Activated gamma-delta T cell treated with Interleukin-2 at 50 U/mL for 16 hours (primary cell): ENCODE results near the gene IGF2BP2.
"Not testable (repeated sequence)": the region's sequence is repeated elsewhere in the genome, so short reads cannot be mapped to it uniquely, and the experiment has no call there.

Source experiments
- DNase-seq: peaks from one replicate; pipeline ENCODE4 v3.0.0-alpha.2; 2020

IGF2BP2 gene

DNA sequence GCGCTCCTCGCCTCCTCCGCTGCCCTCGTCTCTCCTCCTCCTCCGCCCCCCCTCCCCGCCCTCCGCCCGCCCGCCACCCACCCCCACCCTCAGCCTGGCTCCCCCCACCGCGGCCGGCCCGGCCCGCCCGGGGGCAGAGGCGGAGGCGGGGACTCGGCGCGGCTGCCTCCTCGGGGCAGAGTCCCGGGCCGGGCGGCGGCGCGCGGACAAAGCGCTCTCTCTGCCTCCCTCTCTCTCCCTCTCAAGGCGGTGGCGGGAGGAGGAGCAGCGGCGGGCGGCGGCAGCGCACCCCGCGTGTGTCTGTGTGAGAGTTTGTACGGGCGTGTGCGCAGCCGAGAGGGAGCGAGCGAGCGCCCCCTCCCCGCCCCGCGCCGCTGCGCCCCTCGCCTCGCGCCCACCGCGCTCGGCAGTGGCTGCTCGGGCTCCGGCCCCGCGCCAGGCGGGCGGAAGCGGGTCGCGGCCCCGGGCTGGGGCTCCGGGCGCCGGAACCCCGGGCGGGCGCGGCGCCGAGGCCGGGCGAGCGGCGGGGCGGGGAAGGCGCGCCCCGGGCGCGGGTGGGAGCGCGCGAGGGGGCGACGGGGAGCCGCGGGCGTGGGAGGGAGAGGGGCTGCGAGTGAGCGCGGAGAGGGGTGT, at the start of gene IGF2BP2:
IGF2BP2 (minus strand) TSS at position 37 of the 633 bp plus-strand sequence. CDS start 82 bp downstream, outside the sequence.
- peak; percentile 26 for DNase-seq

DNA sequence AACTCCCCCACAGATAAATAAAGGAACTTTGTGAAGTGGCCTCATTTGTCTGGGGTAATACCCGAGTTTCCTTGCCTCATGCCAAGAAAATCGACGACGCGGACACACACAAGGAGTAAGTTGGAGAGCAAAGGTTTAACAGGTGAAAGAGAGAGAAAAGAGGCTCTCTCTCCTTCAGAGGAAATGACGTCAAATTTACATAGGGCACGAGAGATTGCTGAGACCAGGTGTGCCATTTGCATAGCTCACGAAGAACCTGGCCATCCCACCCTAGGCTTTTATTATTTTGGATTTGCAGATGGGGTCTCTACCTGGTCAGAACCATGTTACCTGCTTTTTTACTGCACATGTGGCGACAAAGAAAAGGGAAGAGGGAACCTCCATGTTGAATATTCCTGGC, 49.3 kb upstream of the IGF2BP2 start:
- no peak for DNase-seq

DNA sequence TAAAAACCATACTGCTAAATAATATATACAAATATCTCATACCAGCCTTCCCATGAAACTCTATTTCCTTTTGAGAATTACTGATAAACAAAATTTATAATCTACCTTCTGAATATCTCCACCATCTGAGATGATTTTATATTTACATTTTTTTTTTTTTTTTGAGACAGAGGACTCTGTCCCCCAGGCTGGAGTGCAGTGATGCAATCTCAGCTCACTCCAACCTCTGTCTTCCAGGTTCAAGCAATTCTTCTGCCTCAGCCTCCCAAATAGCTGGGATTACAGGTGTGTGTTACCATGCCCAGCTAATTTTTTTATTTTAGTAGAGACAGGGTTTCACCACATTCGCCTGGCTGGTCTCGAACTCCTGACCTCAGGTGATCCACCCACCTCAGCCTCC, 42.8 kb upstream of the IGF2BP2 start:
- DNase-seq, result no peak

GRCh38 chr3:185866995-185867394, 42.2 kb upstream of the IGF2BP2 start:
- no peak for DNase-seq

DNA sequence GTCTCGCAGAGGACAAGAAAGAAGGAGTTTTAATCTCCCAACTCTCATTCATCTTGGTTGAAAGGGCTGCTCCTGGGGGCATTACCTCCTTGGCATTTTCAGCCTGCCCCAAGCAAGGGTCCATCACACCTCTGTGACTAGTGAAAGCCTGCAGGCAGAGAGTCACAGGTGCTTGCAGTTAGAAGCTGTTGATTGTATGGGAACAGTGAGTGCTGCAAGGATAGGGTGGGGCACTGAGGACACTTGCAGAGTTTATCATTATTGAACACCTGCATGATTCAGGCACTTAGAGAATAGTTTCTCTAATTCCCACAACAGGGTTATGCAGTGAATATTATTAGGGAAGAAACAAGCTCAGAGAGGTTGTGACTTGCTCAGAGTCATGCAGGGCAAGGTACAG, 41.7 kb upstream of the IGF2BP2 start:
- no peak for DNase-seq

- DNase-seq, result no peak
Measured at GRCh38 chr3:185865247-185865646, 40.4 kb upstream of the IGF2BP2 start.

GRCh38 chr3:185864767-185865166, 39.9 kb upstream of the IGF2BP2 start:
- DNase-seq, result no peak

DNA sequence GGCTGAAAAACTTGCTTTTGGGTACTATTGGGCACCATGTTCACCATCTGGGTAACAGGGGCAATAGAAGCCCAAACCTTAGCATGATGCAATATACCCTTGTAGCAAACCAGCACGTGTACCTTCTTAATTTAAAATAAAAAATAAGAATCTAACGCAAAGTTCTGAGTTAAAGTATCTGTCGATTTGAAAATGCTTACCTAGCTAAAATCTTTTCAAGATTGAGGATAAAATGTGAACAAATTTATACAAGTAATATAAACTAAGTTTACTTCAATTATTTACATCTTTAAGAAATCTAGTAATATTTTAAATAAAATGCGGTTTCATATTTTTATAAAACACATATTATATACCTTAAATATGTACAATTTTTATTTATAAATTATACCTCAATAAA, 38.1 kb upstream of the IGF2BP2 start:
- DNase-seq, result no peak

DNA sequence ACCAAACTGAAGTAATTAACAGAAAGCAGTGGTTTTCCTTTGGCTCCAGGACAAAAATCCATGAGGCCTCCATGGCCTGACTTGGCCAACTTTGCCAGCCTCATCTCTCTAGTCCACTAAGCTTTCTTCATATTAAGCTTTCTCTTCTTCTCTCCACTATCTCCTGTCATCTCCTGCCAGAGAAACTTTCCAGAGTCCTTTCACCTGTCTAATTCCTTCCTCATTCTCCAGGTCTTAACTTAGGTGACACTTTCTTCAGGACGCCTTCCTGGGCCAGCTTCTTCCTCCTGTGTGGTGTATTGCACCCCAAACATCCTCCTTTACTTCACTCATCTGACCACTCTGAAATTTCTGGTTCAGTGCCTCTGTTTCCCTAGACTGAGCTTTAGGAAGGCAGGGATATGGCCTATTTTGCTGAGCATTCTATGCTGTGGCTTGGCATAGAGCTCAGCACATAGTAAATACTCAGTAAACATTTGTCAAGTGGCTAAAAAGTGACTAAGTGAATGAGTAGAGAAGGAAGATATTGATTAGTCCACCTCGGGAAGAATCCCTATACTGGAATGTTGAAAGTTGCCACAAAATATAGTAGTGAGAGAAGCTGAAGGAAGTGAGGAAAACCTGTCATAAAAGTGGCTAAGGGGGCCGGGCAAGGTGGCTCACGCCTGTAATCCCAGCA, 34.6 kb upstream of the IGF2BP2 start:
- no peak for DNase-seq

GRCh38 chr3:185858502-185859225, 33.8 kb upstream of the IGF2BP2 start:
- DNase-seq, result no peak

DNA sequence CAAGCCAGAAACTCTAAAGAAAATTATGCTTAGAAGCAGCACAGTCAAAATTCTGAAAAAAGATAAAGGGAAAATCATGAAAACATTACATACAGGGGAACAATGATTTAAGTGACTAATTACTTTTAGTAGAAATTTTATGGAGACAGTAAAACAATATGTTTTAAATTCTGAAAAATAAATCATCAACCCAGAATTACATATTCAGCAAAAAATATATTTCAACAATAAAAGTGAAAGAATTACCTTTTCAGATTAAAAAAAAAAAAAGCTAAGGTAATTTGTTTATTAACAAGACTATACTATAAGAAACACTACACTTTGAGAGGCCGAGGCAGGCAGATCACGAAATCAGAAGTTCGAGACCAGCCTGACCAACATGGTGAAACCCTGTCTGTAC, 32.4 kb upstream of the IGF2BP2 start:
- no peak for DNase-seq

- DNase-seq, result no peak
Measured at GRCh38 chr3:185856652-185857051, 31.8 kb upstream of the IGF2BP2 start.

DNA sequence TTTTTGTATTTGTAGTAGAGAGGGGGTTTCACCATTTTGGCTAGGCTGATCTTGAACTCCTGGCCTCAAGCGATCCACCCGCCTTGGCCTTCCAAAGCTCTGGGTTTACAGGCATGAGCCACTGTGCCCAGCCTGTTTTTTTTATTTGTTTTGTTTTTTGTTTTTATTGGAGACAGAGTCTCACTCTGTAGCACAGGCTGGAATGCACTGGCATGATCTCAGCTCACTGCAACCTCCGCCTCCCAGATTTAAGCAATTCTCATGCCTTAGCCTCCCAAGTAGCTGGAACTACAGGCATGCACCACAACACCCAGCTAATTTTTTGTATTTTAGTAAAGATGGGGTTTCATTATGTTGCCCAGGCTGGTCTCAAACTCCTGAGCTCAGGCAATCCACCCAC, 28.9 kb upstream of the IGF2BP2 start:
- DNase-seq, result not testable (repeated sequence)

DNA sequence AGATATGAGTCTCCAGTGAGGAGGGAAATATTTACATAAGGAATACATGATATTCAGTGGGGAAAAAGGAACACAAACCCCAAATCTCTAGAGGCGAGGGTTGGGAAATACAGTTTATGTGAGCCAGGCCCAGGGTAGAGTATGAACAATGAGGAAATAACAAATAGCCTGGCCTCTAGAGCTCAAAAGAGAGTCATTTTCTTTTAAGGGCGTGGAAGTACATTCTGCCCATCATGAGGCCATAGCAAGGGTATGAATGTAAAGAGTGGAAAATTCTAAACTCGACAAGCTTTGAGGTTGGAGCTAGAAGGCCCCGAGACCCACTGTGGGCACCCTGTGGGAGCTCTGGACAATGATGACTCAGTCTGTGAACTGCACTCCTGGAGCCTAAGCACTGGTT, 27.8 kb upstream of the IGF2BP2 start:
- DNase-seq, result no peak

DNA sequence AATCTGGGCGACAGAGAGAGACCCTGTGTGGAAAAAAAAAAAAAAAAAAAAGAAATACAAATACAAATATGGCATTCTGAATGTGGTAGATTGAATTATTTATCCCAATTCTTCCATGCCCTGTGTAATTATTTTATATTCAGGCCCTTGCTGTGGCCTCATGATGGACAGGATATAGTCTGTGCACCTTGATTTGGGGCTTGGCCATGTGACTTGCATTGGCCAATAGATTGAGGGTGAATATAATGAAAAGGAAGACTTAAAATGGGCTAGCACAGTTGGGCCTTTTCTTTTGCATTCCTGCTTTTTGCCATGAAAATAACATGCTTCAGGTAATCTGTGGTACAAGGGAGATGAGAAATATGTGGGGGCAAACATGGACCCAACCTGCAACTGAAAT, 27.1 kb upstream of the IGF2BP2 start:
- no peak for DNase-seq

DNA sequence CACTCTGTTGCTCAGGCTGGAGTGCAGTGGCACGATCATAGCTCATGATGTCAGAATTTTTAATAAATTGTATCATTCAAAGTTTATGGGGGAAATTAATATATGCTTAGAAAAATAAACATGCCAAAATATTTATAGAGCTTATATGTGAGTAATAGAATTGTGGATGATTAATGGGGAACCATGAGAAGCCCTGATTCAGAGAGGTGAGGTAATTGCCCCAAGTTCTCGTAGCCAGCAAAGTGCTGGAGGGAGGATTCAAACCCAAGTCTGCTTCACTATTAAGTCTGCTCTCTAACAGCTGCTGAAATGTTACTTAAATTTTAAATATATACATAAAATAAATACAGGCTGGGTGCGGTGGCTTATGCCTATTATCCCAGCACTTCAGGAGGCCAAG, 26.2 kb upstream of the IGF2BP2 start:
- DNase-seq, result no peak

DNA sequence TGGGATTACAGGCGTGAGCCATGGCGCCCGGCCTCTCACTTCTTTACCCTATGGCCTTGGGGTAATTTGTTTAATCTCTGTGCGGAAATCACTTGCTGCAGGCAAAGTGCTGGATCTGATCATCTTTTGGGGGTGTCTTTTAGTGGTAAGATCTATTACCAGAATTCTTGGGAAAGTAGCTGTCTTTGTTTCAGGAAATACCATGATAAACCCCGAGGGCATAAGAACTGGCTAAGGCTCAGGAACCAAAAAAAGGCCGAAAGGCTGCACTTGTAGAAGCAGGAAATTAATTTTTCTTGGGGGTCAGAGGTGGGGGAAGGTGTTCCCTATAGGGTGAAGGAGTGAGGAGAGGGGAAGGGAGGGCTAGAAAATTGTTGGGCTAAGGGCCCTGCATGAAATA, 22.7 kb upstream of the IGF2BP2 start:
- DNase-seq, result no peak

GRCh38 chr3:185846037-185846436, 21.2 kb upstream of the IGF2BP2 start:
- DNase-seq, result no peak

GRCh38 chr3:185844051-185844450, 19.2 kb upstream of the IGF2BP2 start:
- no peak for DNase-seq

DNA sequence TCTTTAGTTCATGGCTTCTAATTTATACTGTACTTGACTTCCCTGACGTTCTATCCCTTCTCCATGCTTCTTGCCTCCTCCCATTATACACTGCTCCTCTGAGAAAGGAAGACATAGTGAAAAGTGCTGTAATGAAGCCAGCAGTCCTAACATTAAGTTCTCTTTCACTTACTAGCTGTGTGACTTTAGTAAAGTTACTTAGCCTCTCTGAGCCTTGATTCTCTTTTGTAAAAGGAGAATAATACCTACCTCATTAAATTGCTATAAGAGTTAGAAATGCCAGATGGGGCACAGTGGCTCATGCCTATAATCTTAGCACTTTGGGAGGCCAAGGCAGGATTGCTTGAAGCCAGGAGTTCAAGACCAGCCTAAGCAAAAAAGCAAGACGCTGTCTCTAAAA, 18.8 kb upstream of the IGF2BP2 start:
- DNase-seq, result no peak

DNA sequence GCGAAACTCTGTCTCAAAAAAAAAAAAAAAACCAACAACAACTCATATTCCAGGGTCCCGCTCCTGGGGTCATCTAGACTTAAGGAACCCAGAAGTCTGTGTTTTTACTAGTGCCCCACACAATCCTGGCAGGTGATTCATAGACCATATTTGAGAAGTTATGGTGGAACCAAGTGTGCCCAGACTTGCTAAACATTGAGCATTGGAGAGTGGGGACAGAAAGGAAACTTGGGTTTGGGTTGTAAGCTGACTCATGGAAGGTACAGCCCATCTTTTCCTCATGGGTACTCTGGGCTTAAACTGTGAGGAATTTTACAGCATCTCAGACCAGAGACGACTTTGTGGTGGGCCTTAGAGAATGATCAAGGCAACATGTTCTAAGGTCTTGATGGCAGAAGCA, 18.3 kb upstream of the IGF2BP2 start:
- no peak for DNase-seq

- no peak for DNase-seq
Measured at GRCh38 chr3:185842241-185842640, 17.4 kb upstream of the IGF2BP2 start.

DNA sequence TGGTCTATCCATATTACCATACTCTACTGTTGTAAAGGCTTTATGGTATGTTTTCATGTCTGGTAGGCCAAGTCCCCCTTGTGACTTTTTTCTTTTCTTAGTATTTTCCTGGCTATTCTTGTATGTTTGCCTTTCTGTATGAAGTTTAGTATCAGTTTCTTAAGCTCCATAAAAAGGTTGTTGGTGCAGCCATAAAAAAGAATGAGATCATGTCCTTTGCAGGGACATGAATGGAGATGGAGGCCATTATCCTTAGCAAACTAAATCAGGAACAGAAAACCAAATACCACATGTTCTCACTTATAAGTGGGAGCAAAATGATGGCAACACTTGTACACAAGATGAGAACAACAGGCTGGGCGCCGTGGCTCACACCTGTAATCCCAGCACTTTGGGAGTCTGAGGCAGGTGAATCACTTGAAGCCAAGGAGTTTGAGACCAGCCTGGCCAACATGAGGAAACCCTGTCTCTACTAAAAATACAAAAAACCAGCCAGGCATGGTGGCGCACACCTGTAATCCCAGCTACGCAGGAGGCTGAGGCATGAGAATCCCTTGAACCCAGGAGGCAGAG, 13.7 kb upstream of the IGF2BP2 start:
- DNase-seq, result not testable (repeated sequence)

DNA sequence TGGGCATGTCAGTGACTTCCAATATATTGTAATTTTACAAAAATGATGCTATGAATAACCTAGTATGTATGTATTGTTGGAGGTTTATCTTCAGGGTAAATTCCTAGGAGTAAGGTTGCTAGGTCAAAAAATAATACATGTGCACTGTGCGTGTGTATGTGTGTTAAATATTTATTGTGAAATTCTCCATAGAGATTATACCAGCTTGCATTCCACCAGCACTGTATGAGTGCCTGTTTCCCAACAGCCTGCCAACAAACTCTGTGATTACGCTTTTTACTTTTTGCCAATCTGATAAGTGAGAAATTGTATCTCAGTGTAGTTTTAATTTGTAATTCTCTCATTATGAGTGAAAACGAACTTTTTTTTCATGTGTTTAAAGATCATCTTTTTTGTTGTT, 12.6 kb upstream of the IGF2BP2 start:
- DNase-seq, result no peak
